Hypothalamus (tissue), 51 donors: ENCODE data around the gene SORCS1.
A peak's percentile ranks its signal among the peaks of the same experiment; 100 is the strongest.

Experiments used
- DNase-seq, 51 donors: peaks; one replicate each; lab custom pipeline; 2025; lab: John Stamatoyannopoulos, UW

Gene SORCS1

GRCh38 chr10:106913348-106913747 is 251.2 kb downstream of the SORCS1 start:
- no peak for DNase-seq

DNA sequence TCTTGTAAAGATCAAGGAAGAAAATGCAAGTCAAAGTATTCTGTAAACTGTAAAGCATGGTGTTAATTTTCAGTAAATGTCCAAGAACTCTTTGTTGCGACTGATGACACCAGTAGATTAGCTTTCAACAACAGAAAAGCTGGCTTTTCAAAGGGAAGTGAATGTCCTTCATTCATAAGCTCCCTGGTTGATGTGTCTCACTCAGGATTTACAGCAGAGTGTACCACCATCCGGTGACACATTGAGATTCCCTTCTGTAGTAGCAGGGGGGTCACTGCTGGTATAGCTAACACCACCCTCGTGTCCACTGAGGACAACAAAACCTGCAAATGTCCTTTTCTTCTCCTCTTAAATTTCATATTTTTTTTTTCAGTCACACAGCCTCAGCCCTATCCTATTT is 253.4 kb downstream of the SORCS1 start:
- no peak for DNase-seq

GRCh38 chr10:106910666-106911065 is 253.8 kb downstream of the SORCS1 start:
- no peak for DNase-seq

GRCh38 chr10:106908225-106908624 is 256.3 kb downstream of the SORCS1 start:
- no peak for DNase-seq

DNA sequence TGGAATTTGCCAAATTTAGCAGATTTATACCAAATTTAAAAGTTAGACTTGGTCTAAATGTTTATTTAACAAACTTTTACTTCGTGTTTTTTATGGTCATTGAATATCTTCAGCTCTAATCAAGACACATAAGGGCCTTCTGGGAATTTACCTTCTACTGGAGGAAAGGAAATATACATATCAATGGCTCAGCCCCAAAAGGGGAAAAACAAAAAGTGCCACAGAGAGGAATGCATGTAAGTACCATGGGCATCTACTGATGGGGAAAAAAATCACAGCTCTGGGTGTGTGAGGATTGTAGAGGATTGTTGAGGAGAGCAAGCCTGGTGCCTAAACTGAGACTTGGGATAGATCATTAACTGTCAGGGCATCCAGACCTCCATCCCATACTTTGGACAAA is 260.3 kb downstream of the SORCS1 start:
- no peak for DNase-seq

DNA sequence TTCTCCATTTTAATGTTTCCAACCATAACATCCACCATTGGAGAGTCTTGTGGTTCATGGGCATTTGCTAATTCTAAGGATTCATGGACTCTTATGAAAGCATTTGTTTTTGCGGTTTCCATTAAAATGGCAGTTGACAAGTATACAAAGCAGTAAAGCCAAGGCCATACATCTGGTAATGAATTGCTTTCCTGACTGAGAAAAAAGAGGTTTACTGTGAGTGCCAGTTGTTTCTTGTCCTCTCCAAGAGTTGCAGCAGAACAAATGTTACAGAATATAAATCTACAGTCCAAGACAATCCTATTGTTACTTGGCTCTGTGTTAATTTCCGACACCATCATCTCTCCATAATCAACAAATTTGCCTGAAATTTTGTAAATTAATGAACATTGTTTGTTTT is 261.3 kb downstream of the SORCS1 start:
- no peak for DNase-seq

GRCh38 chr10:106900016-106900652 is 264.4 kb downstream of the SORCS1 start:
- DNase-seq, result no peak

- peak in 2 of 51 donors; percentile 10 to 13 for DNase-seq
These were observed 266.1 kb downstream of the SORCS1 start for GRCh38 chr10:106898446-106898845.

GRCh38 chr10:106897719-106898118 is 266.8 kb downstream of the SORCS1 start:
- DNase-seq, result no peak

GRCh38 chr10:106894692-106895091 is 269.8 kb downstream of the SORCS1 start:
- DNase-seq, result no peak

DNA sequence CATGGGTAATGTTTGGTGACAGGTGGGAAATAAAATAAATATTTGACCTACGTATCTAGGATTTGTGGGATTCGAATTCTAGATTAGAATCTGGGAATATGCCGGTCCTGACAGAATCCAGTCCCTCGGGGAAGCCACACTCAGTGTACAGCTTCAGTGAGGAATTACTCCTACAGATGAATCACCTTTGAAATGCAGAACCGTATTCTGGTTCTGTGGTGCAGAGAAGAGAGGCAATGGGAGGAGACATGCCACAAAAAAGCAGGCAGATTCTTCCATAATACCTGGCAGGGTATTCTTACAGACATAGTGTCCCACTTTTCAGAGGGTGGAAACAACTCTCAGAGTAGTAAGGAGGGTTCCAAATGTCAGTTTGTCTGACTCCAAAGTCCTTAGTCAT is 286.9 kb downstream of the SORCS1 start:
- DNase-seq, result no peak

DNA sequence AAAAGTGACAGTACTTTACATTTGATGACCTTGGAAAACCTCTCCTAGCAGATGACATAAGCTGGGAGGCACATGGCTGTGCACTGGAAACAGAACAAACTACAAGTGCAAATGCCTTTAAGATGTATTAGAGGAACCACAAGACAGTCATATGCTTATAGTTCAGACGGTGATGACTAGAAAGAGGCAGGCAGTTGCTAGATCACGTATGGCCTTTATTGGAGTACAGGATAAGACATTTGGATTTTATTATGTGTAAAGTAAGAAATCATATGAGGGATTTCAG is 290.0 kb downstream of the SORCS1 start:
- no peak for DNase-seq

- DNase-seq, result no peak
These were observed 290.5 kb downstream of the SORCS1 start for GRCh38 chr10:106873770-106874603.

- DNase-seq, result no peak
These were observed 292.3 kb downstream of the SORCS1 start for GRCh38 chr10:106872176-106872575.

DNA sequence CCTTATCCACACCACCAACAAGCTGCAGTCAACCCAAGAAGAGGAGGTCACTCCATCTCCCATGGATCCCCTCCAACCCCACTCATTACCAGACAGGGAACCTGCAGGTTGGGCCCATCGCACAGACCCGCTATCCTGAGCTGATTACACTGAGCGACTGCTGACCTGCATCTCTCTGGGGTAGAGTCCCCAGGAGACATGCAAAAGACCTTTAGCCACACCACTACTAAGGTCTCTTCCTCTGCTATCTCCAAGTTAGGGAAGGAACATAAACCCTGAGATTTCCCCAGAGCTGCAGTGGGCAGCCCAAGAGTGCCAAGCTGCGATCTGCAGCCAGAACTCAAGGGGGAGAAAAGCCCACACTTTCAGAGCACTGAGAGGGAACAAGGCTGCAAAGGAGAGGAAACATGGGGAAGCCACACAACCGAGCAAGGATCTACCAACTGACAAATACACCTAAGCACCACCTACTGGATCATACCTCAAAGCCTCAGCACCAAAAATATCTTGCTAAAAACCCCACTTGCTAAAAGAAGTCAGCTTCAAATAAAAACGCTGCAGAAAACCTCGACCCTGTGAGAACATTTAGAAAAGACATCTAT is 298.2 kb downstream of the SORCS1 start:
- DNase-seq, result peak in 1 of 51 donors; percentile 20

- no peak for DNase-seq
These were observed 300.5 kb downstream of the SORCS1 start for GRCh38 chr10:106864031-106864430.

DNA sequence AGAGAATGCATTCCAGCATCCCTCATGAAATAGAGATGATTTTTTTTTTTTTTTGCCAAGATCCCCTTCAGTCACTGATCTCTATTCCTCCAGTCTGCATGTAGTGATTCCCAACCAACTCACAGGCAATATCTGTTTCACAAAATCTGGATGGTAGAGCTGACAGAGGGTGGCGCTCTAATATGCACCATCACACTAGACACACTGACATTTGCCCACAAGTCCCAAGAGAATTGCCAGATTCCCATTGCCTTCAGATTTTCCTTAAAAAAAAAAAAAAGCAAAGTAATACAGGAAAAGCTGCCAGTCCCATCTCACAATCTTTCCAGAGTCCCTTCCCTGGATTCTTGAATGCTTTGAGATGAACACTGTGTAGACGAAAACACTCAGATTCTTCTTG is 301.0 kb downstream of the SORCS1 start:
- DNase-seq, result no peak

GRCh38 chr10:106859892-106860652 is 304.4 kb downstream of the SORCS1 start:
- DNase-seq, result no peak

DNA sequence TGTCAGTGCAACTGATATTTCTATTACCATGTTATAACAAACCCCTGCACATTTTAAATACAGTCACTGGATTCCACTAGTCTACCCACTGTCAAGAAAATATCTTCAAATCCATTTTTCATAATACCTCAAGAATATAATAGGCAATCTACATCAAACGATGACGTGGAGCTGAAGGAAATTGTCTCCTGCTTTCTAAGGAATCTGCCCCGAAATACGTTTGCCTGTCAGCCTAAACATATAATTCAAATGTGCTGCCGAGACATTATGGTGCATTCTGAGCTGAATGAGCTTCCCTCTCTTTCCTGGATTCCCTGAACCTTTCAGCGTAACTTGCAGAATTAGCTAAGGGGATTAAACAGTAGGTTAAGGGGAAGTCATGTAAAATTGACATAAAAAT is 306.8 kb downstream of the SORCS1 start:
- DNase-seq, result no peak

DNA sequence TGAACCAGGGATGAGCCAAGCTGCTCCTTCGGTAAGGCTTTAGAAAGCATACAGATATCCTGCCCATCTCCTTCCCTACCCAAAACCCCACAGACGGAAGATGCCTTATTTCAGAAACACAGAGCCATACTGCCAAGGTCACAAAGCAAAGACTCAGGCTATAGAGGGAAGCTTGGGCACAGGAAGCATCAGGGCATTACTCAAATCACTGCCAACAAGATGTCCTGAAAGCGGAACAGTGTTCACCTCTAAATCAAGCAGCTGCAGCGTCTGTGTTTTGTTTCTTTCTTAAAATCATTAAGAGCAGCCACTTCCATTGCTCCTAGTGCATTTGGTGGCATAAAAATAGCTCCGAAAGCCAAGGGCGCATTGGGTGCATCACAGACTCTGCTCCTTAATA is 307.3 kb downstream of the SORCS1 start:
- no peak for DNase-seq

GRCh38 chr10:106836933-106837663 is 327.4 kb downstream of the SORCS1 start:
- no peak for DNase-seq
